ENCODE results near the gene NDUFB1. TPM values are rescaled to one million over a fixed set of nuclear protein-coding genes. Genes with fewer than 3 reads are reported as not detected.

Gene NDUFB1
- 77.3 and 78.6 TPM in 2 replicates for total RNA-seq

GRCh38 chr14:92121670-92122350 is at the start of gene NDUFB1, which contains the start of gene CPSF2:
NDUFB1 (minus strand) TSS chr14:92121706; CDS start chr14:92117637, 4,069 bp downstream.
CPSF2 (plus strand) TSS chr14:92121969; CDS start chr14:92130985, 9,016 bp downstream.
- H3K27ac Mint-ChIP-seq, result peak within 1 kb of the TSS; percentile 100
- H3K4me1 Mint-ChIP-seq (ENCODE audit: low read depth), result peaks cover 30% of the 10 kb centered on the region
- peak within 1 kb of the TSS; percentile 100 for H3K4me3 Mint-ChIP-seq (ENCODE audit: low read depth)
- H3K9me3 Mint-ChIP-seq, result no peaks in the 10 kb centered on the region
- no peaks in the 10 kb centered on the region for H3K27me3 Mint-ChIP-seq (ENCODE audit: low read depth)
- peak; percentile 82 for DNase-seq (ENCODE audit: low spot score)
- intact Hi-C loops (cut with micrococcal nuclease), result loop anchor here (1.0 to 10.0 kb wide), 4 partner anchors 16 to 553 kb away; partner anchors contain the start of genes ATXN3 and TRIP11
- peaks cover 56% of the 10 kb centered on the region for H3K36me3 Mint-ChIP-seq (ENCODE audit: low read depth)

- Mint-ChIP-seq H3K9me3 (peaks cover 20% of the 10 kb centered on the region), H3K4me3 (ENCODE audit: low read depth) (no peak overlapping the region), H3K36me3 (ENCODE audit: low read depth) (peaks cover 66% of the 10 kb centered on the region), H3K27ac (no peak overlapping the region), H3K27me3 (ENCODE audit: low read depth) (no peaks in the 10 kb centered on the region), H3K4me1 (ENCODE audit: low read depth) (no peaks in the 10 kb centered on the region)
- intact Hi-C loops (cut with micrococcal nuclease), result no loop called here
- no peak for DNase-seq (ENCODE audit: low spot score)
These were observed 43.5 kb upstream of the NDUFB1 start for GRCh38 chr14:92164958-92165357.

GRCh38 chr14:92161521-92161920 is 40.0 kb upstream of the NDUFB1 start:
- H3K27ac Mint-ChIP-seq, result no peak overlapping the region
- H3K27me3 Mint-ChIP-seq (ENCODE audit: low read depth), result no peaks in the 10 kb centered on the region
- H3K4me1 Mint-ChIP-seq (ENCODE audit: low read depth), result peaks cover 6% of the 10 kb centered on the region
- H3K9me3 Mint-ChIP-seq, result peaks cover 17% of the 10 kb centered on the region
- DNase-seq (ENCODE audit: low spot score), result no peak
- H3K36me3 Mint-ChIP-seq (ENCODE audit: low read depth), result peaks cover 81% of the 10 kb centered on the region
- H3K4me3 Mint-ChIP-seq (ENCODE audit: low read depth), result no peak overlapping the region
- intact Hi-C loops (cut with micrococcal nuclease), result no loop called here

- intact Hi-C loops (cut with micrococcal nuclease), result no loop called here
- Mint-ChIP-seq H3K27ac (no peak overlapping the region), H3K4me3 (ENCODE audit: low read depth) (no peak overlapping the region), H3K36me3 (ENCODE audit: low read depth) (peaks cover 88% of the 10 kb centered on the region), H3K9me3 (peaks cover 15% of the 10 kb centered on the region), H3K4me1 (ENCODE audit: low read depth) (peaks cover 6% of the 10 kb centered on the region), H3K27me3 (ENCODE audit: low read depth) (no peaks in the 10 kb centered on the region)
- DNase-seq (ENCODE audit: low spot score), result no peak
These were observed 39.1 kb upstream of the NDUFB1 start for GRCh38 chr14:92160619-92161018.

- H3K27ac Mint-ChIP-seq, result no peak overlapping the region
- intact Hi-C loops (cut with micrococcal nuclease), result no loop called here
- no peaks in the 10 kb centered on the region for H3K9me3 Mint-ChIP-seq
- no peak overlapping the region for H3K4me3 Mint-ChIP-seq (ENCODE audit: low read depth)
- H3K27me3 Mint-ChIP-seq (ENCODE audit: low read depth), result no peaks in the 10 kb centered on the region
- peaks cover 71% of the 10 kb centered on the region for H3K36me3 Mint-ChIP-seq (ENCODE audit: low read depth)
- H3K4me1 Mint-ChIP-seq (ENCODE audit: low read depth), result peaks cover 7% of the 10 kb centered on the region
- no peak for DNase-seq (ENCODE audit: low spot score)
These were observed 32.9 kb upstream of the NDUFB1 start for GRCh38 chr14:92154283-92154942.

- Mint-ChIP-seq H3K27me3 (ENCODE audit: low read depth) (no peaks in the 10 kb centered on the region), H3K9me3 (no peaks in the 10 kb centered on the region), H3K4me3 (ENCODE audit: low read depth) (no peak overlapping the region), H3K4me1 (ENCODE audit: low read depth) (peaks cover 7% of the 10 kb centered on the region), H3K36me3 (ENCODE audit: low read depth) (peaks cover 69% of the 10 kb centered on the region), H3K27ac (no peak overlapping the region)
- no peak for DNase-seq (ENCODE audit: low spot score)
- intact Hi-C loops (cut with micrococcal nuclease), result no loop called here
These were observed 32.1 kb upstream of the NDUFB1 start for GRCh38 chr14:92153581-92153980.

- H3K36me3 Mint-ChIP-seq (ENCODE audit: low read depth), result peaks cover 67% of the 10 kb centered on the region
- H3K27ac Mint-ChIP-seq, result no peak overlapping the region
- peaks cover 10% of the 10 kb centered on the region for H3K4me1 Mint-ChIP-seq (ENCODE audit: low read depth)
- intact Hi-C loops (cut with micrococcal nuclease), result no loop called here
- no peak for DNase-seq (ENCODE audit: low spot score)
- no peaks in the 10 kb centered on the region for H3K9me3 Mint-ChIP-seq
- H3K27me3 Mint-ChIP-seq (ENCODE audit: low read depth), result no peaks in the 10 kb centered on the region
- no peak overlapping the region for H3K4me3 Mint-ChIP-seq (ENCODE audit: low read depth)
These were observed 23.2 kb upstream of the NDUFB1 start for GRCh38 chr14:92144708-92145107.

- Mint-ChIP-seq H3K4me3 (ENCODE audit: low read depth) (no peak overlapping the region), H3K27ac (no peak overlapping the region), H3K4me1 (ENCODE audit: low read depth) (peaks cover 10% of the 10 kb centered on the region), H3K27me3 (ENCODE audit: low read depth) (no peaks in the 10 kb centered on the region), H3K9me3 (no peaks in the 10 kb centered on the region), H3K36me3 (ENCODE audit: low read depth) (peaks cover 65% of the 10 kb centered on the region)
- no peak for DNase-seq (ENCODE audit: low spot score)
- intact Hi-C loops (cut with micrococcal nuclease), result no loop called here
These were observed 22.5 kb upstream of the NDUFB1 start for GRCh38 chr14:92143962-92144361.

GRCh38 chr14:92143309-92143708 is 21.8 kb upstream of the NDUFB1 start:
- H3K9me3 Mint-ChIP-seq, result no peaks in the 10 kb centered on the region
- no peaks in the 10 kb centered on the region for H3K27me3 Mint-ChIP-seq (ENCODE audit: low read depth)
- H3K27ac Mint-ChIP-seq, result no peak overlapping the region
- H3K36me3 Mint-ChIP-seq (ENCODE audit: low read depth), result peaks cover 67% of the 10 kb centered on the region
- intact Hi-C loops (cut with micrococcal nuclease), result no loop called here
- H3K4me1 Mint-ChIP-seq (ENCODE audit: low read depth), result peaks cover 10% of the 10 kb centered on the region
- H3K4me3 Mint-ChIP-seq (ENCODE audit: low read depth), result no peak overlapping the region
- DNase-seq (ENCODE audit: low spot score), result no peak

GRCh38 chr14:92135269-92135668 is 13.8 kb upstream of the NDUFB1 start:
- Mint-ChIP-seq H3K27me3 (ENCODE audit: low read depth) (no peaks in the 10 kb centered on the region), H3K4me3 (ENCODE audit: low read depth) (no peak overlapping the region), H3K36me3 (ENCODE audit: low read depth) (peaks cover 55% of the 10 kb centered on the region), H3K4me1 (ENCODE audit: low read depth) (peaks cover 9% of the 10 kb centered on the region), H3K27ac (no peak overlapping the region), H3K9me3 (no peaks in the 10 kb centered on the region)
- no peak for DNase-seq (ENCODE audit: low spot score)
- intact Hi-C loops (cut with micrococcal nuclease), result no loop called here

GRCh38 chr14:92134456-92134855 is 12.9 kb upstream of the NDUFB1 start:
- Mint-ChIP-seq H3K36me3 (ENCODE audit: low read depth) (peaks cover 62% of the 10 kb centered on the region), H3K4me1 (ENCODE audit: low read depth) (peaks cover 12% of the 10 kb centered on the region), H3K9me3 (no peaks in the 10 kb centered on the region), H3K27me3 (ENCODE audit: low read depth) (no peaks in the 10 kb centered on the region), H3K4me3 (ENCODE audit: low read depth) (no peak overlapping the region), H3K27ac (no peak overlapping the region)
- intact Hi-C loops (cut with micrococcal nuclease), result no loop called here
- DNase-seq (ENCODE audit: low spot score), result no peak

- peak overlapping the region; percentile 100 for H3K4me3 Mint-ChIP-seq (ENCODE audit: low read depth)
- no peaks in the 10 kb centered on the region for H3K27me3 Mint-ChIP-seq (ENCODE audit: low read depth)
- H3K27ac Mint-ChIP-seq, result peak overlapping the region; percentile 100
- peaks cover 59% of the 10 kb centered on the region for H3K36me3 Mint-ChIP-seq (ENCODE audit: low read depth)
- no peak for DNase-seq (ENCODE audit: low spot score)
- H3K4me1 Mint-ChIP-seq (ENCODE audit: low read depth), result peaks cover 37% of the 10 kb centered on the region
- intact Hi-C loops (cut with micrococcal nuclease), result loop anchor here (5.0 to 10.0 kb wide), 3 partner anchors 80 to 552 kb away; partner anchors contain the start of gene TRIP11
- no peaks in the 10 kb centered on the region for H3K9me3 Mint-ChIP-seq
These were observed 1.3 kb upstream of the NDUFB1 start for GRCh38 chr14:92122761-92123160.

- peaks cover 59% of the 10 kb centered on the region for H3K36me3 Mint-ChIP-seq (ENCODE audit: low read depth)
- peaks cover 35% of the 10 kb centered on the region for H3K4me1 Mint-ChIP-seq (ENCODE audit: low read depth)
- H3K9me3 Mint-ChIP-seq, result no peaks in the 10 kb centered on the region
- no peaks in the 10 kb centered on the region for H3K27me3 Mint-ChIP-seq (ENCODE audit: low read depth)
- H3K27ac Mint-ChIP-seq, result peak overlapping the region; percentile 100
- H3K4me3 Mint-ChIP-seq (ENCODE audit: low read depth), result peak overlapping the region; percentile 100
- intact Hi-C loops (cut with micrococcal nuclease), result loop anchor here (5.0 to 10.0 kb wide), 3 partner anchors 80 to 552 kb away; partner anchors contain the start of gene TRIP11
- DNase-seq (ENCODE audit: low spot score), result no peak
These were observed 808 bp upstream of the NDUFB1 start for GRCh38 chr14:92122351-92122677.
